Progenitor cell of endocrine pancreas (in vitro differentiated cells): ENCODE data around the gene ABCD1. TPM values are rescaled to one million over a fixed set of nuclear protein-coding genes. Genes with fewer than 3 reads are reported as not detected.
"Not testable (repeated sequence)": the region's sequence is repeated elsewhere in the genome, so short reads cannot be mapped to it uniquely, and the experiment has no call there.

Source experiments
- DNase-seq: peaks from one replicate; pipeline ENCODE4 v3.0.0; 2021; ENCODE audit warnings: low spot score; ENCODE audit not compliant: unreplicated experiment
- H3K27ac Mint-ChIP-seq: 2 replicates; pipeline ENCODE4 v1.8.0; 2021; ENCODE audit warnings: mild to moderate bottlenecking, moderate library complexity, mixed read lengths
- H3K27me3 Mint-ChIP-seq: 2 replicates; pipeline ENCODE4 v1.8.0; 2021; ENCODE audit warnings: mixed read lengths
- H3K36me3 Mint-ChIP-seq: 2 replicates; pipeline ENCODE4 v1.8.0; 2022; ENCODE audit warnings: mixed read lengths; ENCODE audit not compliant: insufficient read depth
- H3K4me1 Mint-ChIP-seq: 2 replicates; pipeline ENCODE4 v1.8.0; 2021; ENCODE audit warnings: low read depth, mixed read lengths
- H3K4me3 Mint-ChIP-seq: 2 replicates; pipeline ENCODE4 v1.8.0; 2021; ENCODE audit warnings: low read depth, mild to moderate bottlenecking, moderate library complexity, mixed read lengths
- H3K9me3 Mint-ChIP-seq: 2 replicates; pipeline ENCODE4 v1.8.0; 2021; ENCODE audit warnings: low read depth, mixed read lengths
- total RNA-seq: library from RNA; stranded (reverse); gene quantifications from 2 replicates; pipeline ENCODE4 v1.2.1, GENCODE V29; 2021
- TF ChIP-seq, protein P1 (sequence below): fragments of 200-600 bp; sonication (generic); IDR thresholded peaks from one replicate; pipeline ENCODE4 v1.5.0; 2021; ENCODE audit warnings: antibody characterized with exemption, mild to moderate bottlenecking; ENCODE audit not compliant: unreplicated experiment

ABCD1 gene
- total RNA-seq, 1 donor from 2014 or later, result 15.2 TPM

DNA sequence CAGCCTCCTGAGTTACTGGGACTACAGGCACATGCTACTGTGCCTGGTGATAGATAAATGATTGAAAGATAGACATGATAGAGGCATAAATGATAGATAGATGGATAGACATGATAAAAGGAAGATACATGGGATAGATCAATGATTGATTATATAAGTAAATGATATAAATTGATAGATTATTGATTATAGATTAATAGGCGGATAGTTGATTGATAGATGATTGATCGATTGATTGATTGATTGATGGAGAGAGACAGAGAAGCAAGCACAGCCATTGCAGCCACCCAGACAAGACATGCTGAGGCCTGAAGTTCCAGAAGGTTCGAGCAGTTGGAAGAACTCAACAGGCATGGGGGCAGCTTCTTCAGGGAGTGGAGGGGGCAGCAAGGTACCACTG is 21.7 kb downstream of the ABCD1 start:
- Mint-ChIP-seq H3K9me3 (peaks cover 13% of the 10 kb centered on the region), H3K4me1 (peaks cover 1% of the 10 kb centered on the region), H3K4me3 (no peak overlapping the region), H3K36me3 (no peaks in the 10 kb centered on the region), H3K27me3 (peaks cover 10% of the 10 kb centered on the region), H3K27ac (no peak overlapping the region)
- TF ChIP-seq, protein P1, sequence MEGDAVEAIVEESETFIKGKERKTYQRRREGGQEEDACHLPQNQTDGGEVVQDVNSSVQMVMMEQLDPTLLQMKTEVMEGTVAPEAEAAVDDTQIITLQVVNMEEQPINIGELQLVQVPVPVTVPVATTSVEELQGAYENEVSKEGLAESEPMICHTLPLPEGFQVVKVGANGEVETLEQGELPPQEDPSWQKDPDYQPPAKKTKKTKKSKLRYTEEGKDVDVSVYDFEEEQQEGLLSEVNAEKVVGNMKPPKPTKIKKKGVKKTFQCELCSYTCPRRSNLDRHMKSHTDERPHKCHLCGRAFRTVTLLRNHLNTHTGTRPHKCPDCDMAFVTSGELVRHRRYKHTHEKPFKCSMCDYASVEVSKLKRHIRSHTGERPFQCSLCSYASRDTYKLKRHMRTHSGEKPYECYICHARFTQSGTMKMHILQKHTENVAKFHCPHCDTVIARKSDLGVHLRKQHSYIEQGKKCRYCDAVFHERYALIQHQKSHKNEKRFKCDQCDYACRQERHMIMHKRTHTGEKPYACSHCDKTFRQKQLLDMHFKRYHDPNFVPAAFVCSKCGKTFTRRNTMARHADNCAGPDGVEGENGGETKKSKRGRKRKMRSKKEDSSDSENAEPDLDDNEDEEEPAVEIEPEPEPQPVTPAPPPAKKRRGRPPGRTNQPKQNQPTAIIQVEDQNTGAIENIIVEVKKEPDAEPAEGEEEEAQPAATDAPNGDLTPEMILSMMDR, result no peak
- DNase-seq, result no peak

DNA sequence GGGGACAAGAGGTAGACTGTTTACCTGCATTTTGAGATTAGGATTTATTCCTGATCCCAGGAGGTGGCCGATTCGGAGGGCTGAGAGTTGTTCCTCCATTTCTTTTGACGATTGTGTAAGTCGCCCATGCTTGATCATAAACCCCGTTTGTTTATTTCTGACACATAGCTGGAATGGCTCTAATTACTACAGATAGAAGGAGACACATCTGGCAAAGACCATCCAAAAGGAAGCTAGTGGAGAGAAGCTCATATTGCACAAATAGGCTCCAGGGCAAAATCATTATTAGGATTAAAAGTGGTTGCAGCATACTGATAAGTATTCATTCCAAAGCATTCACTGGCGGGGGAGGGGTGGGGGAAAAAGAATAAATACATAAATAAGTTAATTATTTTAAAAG is 22.3 kb downstream of the ABCD1 start:
- peaks cover 10% of the 10 kb centered on the region for H3K27me3 Mint-ChIP-seq
- H3K27ac Mint-ChIP-seq, H3K4me3 Mint-ChIP-seq, H3K36me3 Mint-ChIP-seq, DNase-seq, H3K4me1 Mint-ChIP-seq: not testable (repeated sequence)
- H3K9me3 Mint-ChIP-seq, result peaks cover 13% of the 10 kb centered on the region

GRCh38 chrX:153749017-153749416 is 24.4 kb downstream of the ABCD1 start:
- Mint-ChIP-seq H3K27me3 (peaks cover 10% of the 10 kb centered on the region), H3K27ac (peak overlapping the region; percentile 78), H3K9me3 (peaks cover 21% of the 10 kb centered on the region)
- H3K4me3 Mint-ChIP-seq, DNase-seq, H3K4me1 Mint-ChIP-seq, H3K36me3 Mint-ChIP-seq: not testable (repeated sequence)

- Mint-ChIP-seq H3K4me1 (peaks cover 2% of the 10 kb centered on the region), H3K9me3 (peaks cover 21% of the 10 kb centered on the region), H3K4me3 (no peak overlapping the region), H3K36me3 (peaks cover 2% of the 10 kb centered on the region), H3K27me3 (peaks cover 9% of the 10 kb centered on the region), H3K27ac (no peak overlapping the region)
- no peak for DNase-seq
- TF ChIP-seq, protein P1, result no peak
Observed at GRCh38 chrX:153750127-153750774, 25.6 kb downstream of the ABCD1 start.

DNA sequence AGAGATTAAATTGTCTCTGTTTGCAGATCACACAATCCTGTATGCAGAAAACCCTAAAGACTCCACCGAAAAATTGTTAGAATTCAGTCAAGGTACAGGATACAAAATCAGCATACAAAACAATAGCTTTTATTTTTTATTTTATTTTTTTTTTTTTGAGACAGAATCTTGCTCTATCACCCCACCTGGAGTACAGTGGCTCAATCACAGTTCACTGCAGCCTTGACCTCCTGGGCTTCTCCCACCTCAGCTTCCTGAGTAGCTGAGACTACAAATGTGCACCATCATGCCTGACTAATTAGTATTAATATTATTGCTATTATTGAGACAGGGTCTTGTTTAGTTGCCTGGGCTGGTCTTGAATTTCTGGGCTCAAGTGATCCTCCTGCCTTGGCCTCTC is 30.5 kb downstream of the ABCD1 start:
- H3K27ac Mint-ChIP-seq, result no peak overlapping the region
- H3K27me3 Mint-ChIP-seq, result peaks cover under 1% of the 10 kb centered on the region
- no peak for DNase-seq
- peaks cover 2% of the 10 kb centered on the region for H3K4me1 Mint-ChIP-seq
- H3K9me3 Mint-ChIP-seq, result peaks cover 20% of the 10 kb centered on the region
- TF ChIP-seq, protein P1, result no peak
- peaks cover 2% of the 10 kb centered on the region for H3K36me3 Mint-ChIP-seq
- H3K4me3 Mint-ChIP-seq, result no peak overlapping the region

DNA sequence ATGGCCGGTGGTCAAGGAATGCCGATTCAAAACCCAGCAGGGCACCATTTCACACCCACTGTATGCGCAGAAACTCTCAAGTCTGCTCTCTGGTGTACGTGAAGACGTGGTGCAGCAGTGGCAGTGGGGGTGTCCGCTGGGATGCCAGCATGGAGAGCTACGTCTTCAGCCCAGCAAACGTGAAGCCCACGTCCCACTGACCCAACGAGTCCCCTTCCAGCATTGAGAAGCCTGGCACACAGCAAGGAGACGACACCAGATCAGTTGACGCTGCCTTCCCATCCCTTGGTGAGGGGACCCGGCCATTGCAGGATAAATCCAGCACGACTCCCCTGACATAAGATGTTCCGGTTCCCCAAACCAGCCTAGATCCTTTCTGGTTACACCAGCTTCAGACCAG is 37.2 kb downstream of the ABCD1 start:
- H3K27ac Mint-ChIP-seq, result no peak overlapping the region
- H3K4me3 Mint-ChIP-seq, result no peak overlapping the region
- peaks cover 4% of the 10 kb centered on the region for H3K9me3 Mint-ChIP-seq
- no peaks in the 10 kb centered on the region for H3K36me3 Mint-ChIP-seq
- TF ChIP-seq, protein P1, result no peak
- peaks cover 2% of the 10 kb centered on the region for H3K4me1 Mint-ChIP-seq
- no peak for DNase-seq
- H3K27me3 Mint-ChIP-seq, result peaks cover 3% of the 10 kb centered on the region
